Tibial nerve (tissue), 4 donors: ENCODE measurements around the gene CALML5.

Experiments
- EP300 ChIP-seq, 2 donors: sonication (generic); formaldehyde crosslinking; IDR thresholded peaks; one replicate each; pipeline ENCODE4 v1.6.1; 2017; ENCODE audit warnings: antibody characterized with exemption in 2 of 2, mild to moderate bottlenecking in 1 of 2
- POLR2A ChIP-seq, 2 donors: fragments of 450-650 bp; IDR thresholded peaks; one replicate each; pipeline ENCODE4 v1.6.1; 2017; ENCODE audit warnings: antibody characterized with exemption in 2 of 2, mild to moderate bottlenecking in 2 of 2, moderate library complexity in 2 of 2
- TF ChIP-seq, protein P1 (sequence below), 5 experiments: fragments of 200-600 bp in 3 of 5; fragments of 450-650 bp in 2 of 5; sonication (generic) in 3 of 5; IDR thresholded peaks; one replicate each; pipeline ENCODE4 v1.5.1; 2016 to 2019; ENCODE audit warnings: antibody characterized with exemption in 5 of 5, mild to moderate bottlenecking in 3 of 5, moderate library complexity in 2 of 5

DNA sequence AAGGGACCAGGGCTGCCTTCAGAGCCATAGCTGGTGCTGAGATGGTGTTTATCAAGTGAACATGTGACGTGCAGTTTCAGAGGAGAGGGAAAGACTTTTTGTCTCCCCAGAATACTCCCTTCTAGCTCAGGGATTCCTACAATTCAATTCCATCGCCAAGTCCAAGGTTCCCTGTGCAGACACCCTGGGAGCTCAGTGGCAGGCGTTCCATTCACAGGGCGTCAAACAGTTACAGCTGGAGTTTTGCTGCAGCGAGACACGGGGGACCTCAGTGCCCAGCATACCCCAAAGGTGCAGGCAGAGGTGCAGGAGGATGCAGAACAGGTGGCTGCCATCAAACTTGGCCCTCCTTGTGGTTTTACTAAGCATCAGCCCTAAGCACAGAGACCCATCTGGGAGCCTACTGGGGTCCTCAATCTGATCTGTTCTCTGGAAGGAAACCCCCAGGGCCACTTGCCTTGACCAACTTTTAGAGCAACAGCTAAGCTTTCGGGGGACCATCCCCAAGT is 846 bp upstream of the CALML5 start:
- TF ChIP-seq, protein P1, sequence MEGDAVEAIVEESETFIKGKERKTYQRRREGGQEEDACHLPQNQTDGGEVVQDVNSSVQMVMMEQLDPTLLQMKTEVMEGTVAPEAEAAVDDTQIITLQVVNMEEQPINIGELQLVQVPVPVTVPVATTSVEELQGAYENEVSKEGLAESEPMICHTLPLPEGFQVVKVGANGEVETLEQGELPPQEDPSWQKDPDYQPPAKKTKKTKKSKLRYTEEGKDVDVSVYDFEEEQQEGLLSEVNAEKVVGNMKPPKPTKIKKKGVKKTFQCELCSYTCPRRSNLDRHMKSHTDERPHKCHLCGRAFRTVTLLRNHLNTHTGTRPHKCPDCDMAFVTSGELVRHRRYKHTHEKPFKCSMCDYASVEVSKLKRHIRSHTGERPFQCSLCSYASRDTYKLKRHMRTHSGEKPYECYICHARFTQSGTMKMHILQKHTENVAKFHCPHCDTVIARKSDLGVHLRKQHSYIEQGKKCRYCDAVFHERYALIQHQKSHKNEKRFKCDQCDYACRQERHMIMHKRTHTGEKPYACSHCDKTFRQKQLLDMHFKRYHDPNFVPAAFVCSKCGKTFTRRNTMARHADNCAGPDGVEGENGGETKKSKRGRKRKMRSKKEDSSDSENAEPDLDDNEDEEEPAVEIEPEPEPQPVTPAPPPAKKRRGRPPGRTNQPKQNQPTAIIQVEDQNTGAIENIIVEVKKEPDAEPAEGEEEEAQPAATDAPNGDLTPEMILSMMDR (IDR thresholded peaks at IDR 0.05): no peak
- TF ChIP-seq POLR2A (IDR thresholded peaks at IDR 0.05): no peak
- TF ChIP-seq EP300 (IDR thresholded peaks at IDR 0.05): no peak
